ENCODE measurements around the gene RTKN. TPM values are rescaled to one million over a fixed set of nuclear protein-coding genes. Genes with fewer than 3 reads are reported as not detected.

RTKN gene
- polyA plus RNA-seq, 3 donors = 0.07 TPM; not detected in 2

DNA sequence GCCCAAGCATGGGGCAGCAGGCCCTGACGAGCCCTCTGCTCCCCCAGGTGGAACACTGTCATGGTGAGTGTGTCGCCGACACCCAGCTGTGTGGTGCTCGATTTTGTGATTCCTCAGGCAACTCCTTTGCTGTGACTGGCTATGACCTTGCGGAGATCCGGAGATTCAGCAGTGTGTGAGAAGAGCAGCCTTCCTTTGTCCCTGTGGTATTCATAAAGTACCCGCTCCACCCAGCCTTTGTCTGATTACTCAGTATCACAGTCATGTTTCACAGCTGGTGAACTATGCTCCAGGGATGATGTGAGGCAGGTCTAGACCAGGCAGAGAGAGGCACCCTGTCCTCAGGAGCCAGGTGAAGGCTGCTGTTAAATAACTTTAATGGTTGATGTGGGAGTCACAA lies 16.2 kb downstream of the RTKN start:
- no peaks in the 10 kb centered on the region for H3K79me2 ChIP-seq (ENCODE audit: insufficient read depth, low read length)
- peaks cover 0 to 3% of the 10 kb centered on the region in 2 donors for H3K36me3 Mint-ChIP-seq
- H3K36me3 ChIP-seq (replicated peaks in 1 of 2; ENCODE audit: control insufficient read depth in 1 of 2, insufficient read depth in 2 of 2, low read length in 2 of 2) = no peaks in the 10 kb centered on the region
- H3K9ac ChIP-seq (ENCODE audit: insufficient read depth, low read length, poor library complexity, severe bottlenecking) = no peak overlapping the region
- peaks cover 17% of the 10 kb centered on the region for H3K4me1 Mint-ChIP-seq
- no peaks in the 10 kb centered on the region for H4K20me1 ChIP-seq (ENCODE audit: insufficient read depth, low read length)
- H3K4me2 ChIP-seq (replicated peaks; ENCODE audit: extremely low read depth, low read length, poor library complexity, severe bottlenecking) = no peak overlapping the region
- no peaks in the 10 kb centered on the region for H3K27me3 ChIP-seq (ENCODE audit: control insufficient read depth in 2 of 2, insufficient read depth in 2 of 2, low read length in 2 of 2)
- H2AFZ ChIP-seq (ENCODE audit: insufficient read depth, low read depth, low read length, poor library complexity, severe bottlenecking) = no peak overlapping the region
- no peak overlapping the region for H3K4me3 Mint-ChIP-seq
- no peak overlapping the region for H3K27ac ChIP-seq (ENCODE audit: low read depth in 1 of 2, low read length in 2 of 2)
- H3K27me3 Mint-ChIP-seq (ENCODE audit: low read depth in 3 of 3) = peaks cover 1 to 8% (median 3%) of the 10 kb centered on the region in 3 donors
- H3K9me3 ChIP-seq (replicated peaks in 1 of 2; ENCODE audit: control insufficient read depth in 1 of 2, insufficient read depth in 1 of 2, low read length in 2 of 2) = no peaks in the 10 kb centered on the region
- H3K4me1 ChIP-seq (ENCODE audit: control insufficient read depth in 1 of 2, insufficient read depth in 2 of 2, low read length in 2 of 2) = peaks cover 15 to 19% of the 10 kb centered on the region in 2 donors
- no peak overlapping the region for H3K4me3 ChIP-seq (replicated peaks in 1 of 3; ENCODE audit: low read depth in 2 of 3, low read length in 3 of 3)
- no peak for DNase-seq
- intact Hi-C loops (cut with micrococcal nuclease) = no loop called here
- H3K9me3 Mint-ChIP-seq = no peaks in the 10 kb centered on the region
- peak overlapping the region in 1 of 7 donors; percentile 28 for H3K27ac Mint-ChIP-seq
- WGBS (ENCODE audit: insufficient coverage) = 86% methylated on average over 4 of the region's 7 CpGs
- TF ChIP-seq, protein P1, sequence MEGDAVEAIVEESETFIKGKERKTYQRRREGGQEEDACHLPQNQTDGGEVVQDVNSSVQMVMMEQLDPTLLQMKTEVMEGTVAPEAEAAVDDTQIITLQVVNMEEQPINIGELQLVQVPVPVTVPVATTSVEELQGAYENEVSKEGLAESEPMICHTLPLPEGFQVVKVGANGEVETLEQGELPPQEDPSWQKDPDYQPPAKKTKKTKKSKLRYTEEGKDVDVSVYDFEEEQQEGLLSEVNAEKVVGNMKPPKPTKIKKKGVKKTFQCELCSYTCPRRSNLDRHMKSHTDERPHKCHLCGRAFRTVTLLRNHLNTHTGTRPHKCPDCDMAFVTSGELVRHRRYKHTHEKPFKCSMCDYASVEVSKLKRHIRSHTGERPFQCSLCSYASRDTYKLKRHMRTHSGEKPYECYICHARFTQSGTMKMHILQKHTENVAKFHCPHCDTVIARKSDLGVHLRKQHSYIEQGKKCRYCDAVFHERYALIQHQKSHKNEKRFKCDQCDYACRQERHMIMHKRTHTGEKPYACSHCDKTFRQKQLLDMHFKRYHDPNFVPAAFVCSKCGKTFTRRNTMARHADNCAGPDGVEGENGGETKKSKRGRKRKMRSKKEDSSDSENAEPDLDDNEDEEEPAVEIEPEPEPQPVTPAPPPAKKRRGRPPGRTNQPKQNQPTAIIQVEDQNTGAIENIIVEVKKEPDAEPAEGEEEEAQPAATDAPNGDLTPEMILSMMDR (IDR thresholded peaks at IDR 0.05) = no peak

DNA sequence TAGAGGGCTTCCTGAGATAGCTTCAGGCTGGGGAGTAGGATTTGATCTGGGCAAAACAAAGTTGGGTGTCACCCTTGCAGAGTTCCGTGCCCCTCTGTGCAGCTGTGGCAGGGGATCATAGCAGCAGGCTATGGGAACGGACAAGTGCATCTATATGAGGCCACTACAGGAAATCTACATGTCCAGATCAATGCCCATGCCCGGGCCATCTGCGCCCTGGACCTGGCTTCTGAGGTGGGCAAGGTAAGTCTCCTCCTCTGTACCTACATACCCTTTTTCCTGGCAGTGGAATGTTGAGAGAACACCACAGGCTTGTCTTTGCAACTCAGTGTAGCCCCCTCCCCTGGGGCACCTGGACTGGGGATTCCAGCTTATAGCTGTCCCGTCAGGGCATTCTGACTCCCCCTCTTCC lies 16.7 kb downstream of the RTKN start:
- Histone ChIP-seq H3K36me3 (replicated peaks in 1 of 2; ENCODE audit: control insufficient read depth in 1 of 2, insufficient read depth in 2 of 2, low read length in 2 of 2) (no peaks in the 10 kb centered on the region), H3K27ac (ENCODE audit: low read depth in 1 of 2, low read length in 2 of 2) (no peak overlapping the region), H4K20me1 (ENCODE audit: insufficient read depth, low read length) (no peaks in the 10 kb centered on the region), H3K9me3 (replicated peaks in 1 of 2; ENCODE audit: control insufficient read depth in 1 of 2, insufficient read depth in 1 of 2, low read length in 2 of 2) (no peaks in the 10 kb centered on the region), H3K9ac (ENCODE audit: insufficient read depth, low read length, poor library complexity, severe bottlenecking) (no peak overlapping the region), H3K4me3 (replicated peaks in 1 of 3; ENCODE audit: low read depth in 2 of 3, low read length in 3 of 3) (no peak overlapping the region), H3K27me3 (ENCODE audit: control insufficient read depth in 2 of 2, insufficient read depth in 2 of 2, low read length in 2 of 2) (no peaks in the 10 kb centered on the region), H3K79me2 (ENCODE audit: insufficient read depth, low read length) (no peaks in the 10 kb centered on the region), H2AFZ (ENCODE audit: insufficient read depth, low read depth, low read length, poor library complexity, severe bottlenecking) (no peak overlapping the region), H3K4me1 (ENCODE audit: control insufficient read depth in 1 of 2, insufficient read depth in 2 of 2, low read length in 2 of 2) (peaks cover 20 to 24% of the 10 kb centered on the region in 2 donors), H3K4me2 (replicated peaks; ENCODE audit: extremely low read depth, low read length, poor library complexity, severe bottlenecking) (no peak overlapping the region)
- peaks cover 0 to 3% of the 10 kb centered on the region in 2 donors for H3K36me3 Mint-ChIP-seq
- peaks cover 1 to 5% (median 4%) of the 10 kb centered on the region in 3 donors for H3K27me3 Mint-ChIP-seq (ENCODE audit: low read depth in 3 of 3)
- H3K4me1 Mint-ChIP-seq = peaks cover 22% of the 10 kb centered on the region
- no peak overlapping the region for H3K27ac Mint-ChIP-seq
- TF ChIP-seq, protein P1 (IDR thresholded peaks at IDR 0.05) = no peak
- H3K4me3 Mint-ChIP-seq = no peak overlapping the region
- WGBS (ENCODE audit: insufficient coverage) = 83% methylated on average over 2 of the region's 5 CpGs
- intact Hi-C loops (cut with micrococcal nuclease) = no loop called here
- H3K9me3 Mint-ChIP-seq = no peaks in the 10 kb centered on the region
- DNase-seq = no peak
